ENCODE measurements around the gene ENTPD2. TPM values are rescaled to one million over a fixed set of nuclear protein-coding genes. Genes with fewer than 3 reads are reported as not detected.

ENTPD2 gene
- total and polyA plus RNA-seq, 10 of the 15 experiments (the other 5 are each of a cell fraction or from before 2014, with no cell fraction given): 0.15 to 1.8 (median 0.65) TPM; not detected in 2

- CTCF ChIA-PET: interaction anchor here (1.0 to 4.7 kb wide), 6 partner anchors 28 to 245 kb away, joined by 3 to 163 read pairs (median 14); no protein-coding TSS in a partner anchor
- no peak overlapping the region for H3K27ac ChIP-seq (ENCODE audit: control insufficient read depth, insufficient read depth)
- no peaks in the 10 kb centered on the region for H3K36me3 ChIP-seq (ENCODE audit: control insufficient read depth in 2 of 2, insufficient read depth in 2 of 2, low read length in 1 of 2)
- no TSS peak for BruUV-seq (replicated peaks)
- ATAC-seq (0 out of 3 replicates have a peak, but pooled peaks have one; percentile 5), FAIRE-seq (no peak), DNase-seq (ENCODE audit: low read depth, low spot score) (no peak)
- no peaks in the 10 kb centered on the region for H3K79me2 ChIP-seq (ENCODE audit: control insufficient read depth, insufficient read depth, low read length)
- no peak for TF ChIP-seq CBFB (IDR thresholded peaks at IDR 0.05; ENCODE audit: low read depth)
- H4K20me1 ChIP-seq (ENCODE audit: control insufficient read depth, insufficient read depth): no peaks in the 10 kb centered on the region
- H3K4me1 ChIP-seq (ENCODE audit: control insufficient read depth, insufficient read depth, low read length): peaks cover 50% of the 10 kb centered on the region
- in situ Hi-C loops (cut with MboI): no loop called here
- H3K9me3 ChIP-seq (replicated peaks; ENCODE audit: control insufficient read depth, insufficient read depth, low read length): no peaks in the 10 kb centered on the region
- no peak overlapping the region for H3K4me2 ChIP-seq (ENCODE audit: control insufficient read depth, insufficient read depth)
- RAD21 ChIA-PET (ENCODE audit: unreplicated experiment): interaction anchor here (1.0 to 1.4 kb wide), 2 partner anchors 38 to 85 kb away, joined by 5 to 7 read pairs; partner anchors contain the start of gene SAPCD2
- H3K9ac ChIP-seq (ENCODE audit: control insufficient read depth, insufficient read depth, low read length): no peak overlapping the region
- WGBS (ENCODE audit: insufficient coverage, insufficient replicate concordance, low lambda C conversion rate, missing lambda C conversion rate): 24% methylated on average over 10 of the region's 10 CpGs
- intact Hi-C loops (cut with micrococcal nuclease; ENCODE audit: unreplicated experiment): no loop called here
- no peak overlapping the region for H3K4me3 ChIP-seq
- H2AFZ ChIP-seq (ENCODE audit: control insufficient read depth, low read depth, low read length): no peak overlapping the region
- POLR2A ChIA-PET: no interaction called here
- no peaks in the 10 kb centered on the region for H3K27me3 ChIP-seq (replicated peaks in 1 of 2; ENCODE audit: control insufficient read depth in 2 of 2, insufficient read depth in 2 of 2, low read length in 1 of 2)
- SMC1A ChIA-PET (ENCODE audit: uncharacterized antibody, unreplicated experiment): interaction anchor here (5.2 kb wide), 1 partner anchor 85 kb away, joined by 77 read pairs; no protein-coding TSS in a partner anchor
Measured at GRCh38 chr9:137032858-137033257, 21.0 kb downstream of the ENTPD2 start.

GRCh38 chr9:137031904-137032640 is 21.8 kb downstream of the ENTPD2 start, which contains the start of gene FUT7:
TSS of gene FUT7 (minus strand) at chr9:137032088. CDS start at chr9:137031991, 97 bp downstream.
- ChIA-PET SMC1A (ENCODE audit: uncharacterized antibody, unreplicated experiment) (interaction anchor here (5.2 kb wide), 1 partner anchor 84 kb away, joined by 77 read pairs; no protein-coding TSS in a partner anchor), CTCF (interaction anchor here (0.6 to 4.7 kb wide), 8 partner anchors 15 to 244 kb away, joined by 3 to 65 read pairs (median 4); partner anchors contain the start of genes AJM1 and TMEM141), POLR2A (no interaction called here), RAD21 (ENCODE audit: unreplicated experiment) (interaction anchor here (0.5 to 1.4 kb wide), 5 partner anchors 38 to 265 kb away, joined by 3 to 7 read pairs (median 4); partner anchors contain the start of gene SAPCD2)
- TF ChIP-seq TCF12 (IDR thresholded peaks at IDR 0.05; ENCODE audit: low read depth, low read length): peak; percentile 70; the same call in 1 of the 2 replicates
- no peak for TF ChIP-seq PAX8 (IDR thresholded peaks at IDR 0.05)
- TF ChIP-seq SPI1 (IDR thresholded peaks at IDR 0.05; ENCODE audit: borderline replicate concordance, insufficient read depth, low read depth, low read length): peak; percentile 32; the same call in 1 of the 2 replicates
- peak; percentile 75 for TF ChIP-seq TCF3 (IDR thresholded peaks at IDR 0.05; ENCODE audit: borderline replicate concordance, insufficient read depth, low read depth, low read length)
- no peak for TF ChIP-seq ELK1 (IDR thresholded peaks at IDR 0.05; ENCODE audit: low read depth, low read length)
- Histone ChIP-seq H4K20me1 (ENCODE audit: control insufficient read depth, insufficient read depth) (no peaks in the 10 kb centered on the region), H3K4me3 (no peak within 1 kb of the TSS), H3K79me2 (ENCODE audit: control insufficient read depth, insufficient read depth, low read length) (no peaks in the 10 kb centered on the region), H3K27me3 (replicated peaks in 1 of 2; ENCODE audit: control insufficient read depth in 2 of 2, insufficient read depth in 2 of 2, low read length in 1 of 2) (peaks cover 0 to 2% of the 10 kb centered on the region in 2 experiments; a peak in 2 of 4 replicates), H3K9ac (ENCODE audit: control insufficient read depth, insufficient read depth, low read length) (no peak within 1 kb of the TSS), H3K4me2 (ENCODE audit: control insufficient read depth, insufficient read depth) (no peak within 1 kb of the TSS), H3K36me3 (ENCODE audit: control insufficient read depth in 2 of 2, insufficient read depth in 2 of 2, low read length in 1 of 2) (no peaks in the 10 kb centered on the region), H2AFZ (ENCODE audit: control insufficient read depth, low read depth, low read length) (no peak within 1 kb of the TSS), H3K9me3 (replicated peaks; ENCODE audit: control insufficient read depth, insufficient read depth, low read length) (no peaks in the 10 kb centered on the region), H3K27ac (ENCODE audit: control insufficient read depth, insufficient read depth) (no peak within 1 kb of the TSS), H3K4me1 (ENCODE audit: control insufficient read depth, insufficient read depth, low read length) (peaks cover 50% of the 10 kb centered on the region)
- in situ Hi-C loops (cut with MboI): no loop called here
- FAIRE-seq: no peak
- no peak for DNase-seq (ENCODE audit: low read depth, low spot score)
- ATAC-seq: peak; percentile 8; the same call in 1 of the 3 replicates
- intact Hi-C loops (cut with micrococcal nuclease; ENCODE audit: unreplicated experiment): no loop called here
- 4% methylated on average over 16 of the region's 16 CpGs for WGBS (ENCODE audit: insufficient coverage, insufficient replicate concordance, low lambda C conversion rate, missing lambda C conversion rate)
- BruUV-seq (replicated peaks): no TSS peak
